WI38 (cell line): ENCODE measurements around the gene RBM10.

Source experiments
- H3K4me3 ChIP-seq: 2 replicates; pipeline ENCODE4 v1.5.1; 2011; ENCODE audit warnings: low read depth, mild to moderate bottlenecking, control low read depth, low read length
- CTCF ChIP-seq: IDR thresholded peaks from 2 replicates; pipeline ENCODE4 v1.5.1; 2012; ENCODE audit warnings: low read depth, mild to moderate bottlenecking, control low read depth, low read length

The RBM10 gene

GRCh38 chrX:47202316-47202715 is 57.3 kb downstream of the RBM10 start:
- no peak for TF ChIP-seq CTCF

DNA sequence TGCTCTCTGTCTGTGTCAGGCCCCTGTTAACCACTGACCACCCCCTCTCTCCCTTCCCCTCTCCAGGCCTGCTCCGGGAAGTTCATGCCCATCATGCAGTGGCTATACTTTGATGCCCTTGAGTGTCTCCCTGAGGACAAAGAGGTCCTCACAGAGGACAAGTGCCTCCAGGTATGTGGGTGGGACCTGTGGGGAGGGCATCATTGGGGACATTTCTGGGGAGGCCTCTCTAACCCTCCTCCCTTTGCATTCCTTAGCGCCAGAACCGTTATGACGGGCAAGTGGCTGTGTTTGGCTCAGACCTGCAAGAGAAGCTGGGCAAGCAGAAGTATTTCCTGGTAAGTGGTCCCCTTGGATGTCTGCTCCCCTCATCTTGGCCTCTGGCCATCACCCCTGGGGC is 57.9 kb downstream of the RBM10 start:
- H3K4me3 ChIP-seq: no peak overlapping the region
- TF ChIP-seq CTCF: no peak

More at GRCh38 chrX:47202316-47202715, 57.3 kb downstream of the RBM10 start:
- H3K4me3 ChIP-seq: no peak overlapping the region

GRCh38 chrX:47204970-47205369 is 59.9 kb downstream of the RBM10 start:
- TF ChIP-seq CTCF: no peak
- no peak overlapping the region for H3K4me3 ChIP-seq

DNA sequence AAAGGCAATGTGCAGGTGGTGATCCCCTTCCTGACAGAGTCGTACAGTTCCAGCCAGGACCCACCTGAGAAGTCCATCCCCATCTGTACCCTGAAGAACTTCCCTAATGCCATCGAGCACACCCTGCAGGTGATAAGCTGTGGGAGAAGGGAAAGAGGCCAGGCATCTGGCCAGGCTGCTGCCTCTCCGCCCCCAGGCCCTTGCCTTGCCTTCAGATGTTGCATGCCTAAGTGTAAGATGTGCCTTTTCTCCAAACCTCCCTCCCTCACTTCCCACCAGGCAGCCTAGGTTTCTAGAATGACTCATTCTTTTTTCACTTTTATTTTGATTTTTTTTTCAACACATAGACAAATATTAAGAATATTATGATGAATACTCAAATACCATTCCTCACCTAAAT is 61.3 kb downstream of the RBM10 start:
- no peak overlapping the region for H3K4me3 ChIP-seq
- no peak for TF ChIP-seq CTCF

DNA sequence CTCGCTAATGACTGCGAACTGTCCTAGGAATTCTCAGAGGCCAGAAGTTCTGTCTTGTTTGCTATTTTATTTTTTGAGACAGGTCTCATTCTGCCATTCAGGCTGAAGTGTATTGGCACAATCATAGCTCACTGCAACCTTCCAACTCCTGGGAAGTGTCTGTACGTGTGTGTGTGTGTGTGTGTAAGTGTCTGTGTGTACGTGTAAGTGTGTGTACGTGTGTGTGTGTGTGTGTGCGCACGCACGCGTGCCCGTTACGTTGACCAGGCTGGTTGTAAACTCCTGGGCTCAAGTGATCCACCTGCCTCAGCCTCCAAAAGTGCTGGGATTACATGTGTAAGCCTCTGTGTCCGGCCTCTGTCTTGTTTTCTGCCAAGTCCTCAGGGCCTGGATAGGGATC is 63.1 kb downstream of the RBM10 start:
- H3K4me3 ChIP-seq: no peak overlapping the region
- no peak for TF ChIP-seq CTCF

GRCh38 chrX:47209508-47210238 is 64.7 kb downstream of the RBM10 start:
- no peak for TF ChIP-seq CTCF
- H3K4me3 ChIP-seq: no peak overlapping the region

- TF ChIP-seq CTCF: no peak
- no peak overlapping the region for H3K4me3 ChIP-seq
Measured at GRCh38 chrX:47210661-47211425, 65.8 kb downstream of the RBM10 start.
